GM23248 (cell line): ENCODE measurements around the gene NT5DC1. TPM values are rescaled to one million over a fixed set of nuclear protein-coding genes. Genes with fewer than 3 reads are reported as not detected.
"Not testable (repeated sequence)": the region's sequence is repeated elsewhere in the genome, so short reads cannot be mapped to it uniquely, and the experiment has no call there.

Experiments
- DNase-seq: peaks from one replicate; pipeline ENCODE4 v3.0.0-alpha.2; 2015
- H2AFZ ChIP-seq: fragments of 200-600 bp; sonication (generic); 2 replicates; pipeline ENCODE4 v1.6.1; 2016; ENCODE audit warnings: antibody characterized with exemption
- H3F3A ChIP-seq: fragments of 200-600 bp; sonication (generic); 2 replicates; pipeline ENCODE4 v1.6.1; 2016; ENCODE audit warnings: mild to moderate bottlenecking, antibody characterized with exemption, mixed run types; ENCODE audit not compliant: insufficient read depth
- H3K27ac ChIP-seq: fragments of 200-600 bp; sonication (generic); 2 replicates; pipeline ENCODE4 v1.5.1; 2016; ENCODE audit warnings: mild to moderate bottlenecking
- H3K27me3 ChIP-seq: fragments of 200-600 bp; sonication (generic); replicated peaks from 2 replicates; pipeline ENCODE4 v1.6.1; 2016; ENCODE audit warnings: mild to moderate bottlenecking; ENCODE audit not compliant: insufficient read depth
- H3K36me3 ChIP-seq: fragments of 200-600 bp; sonication (generic); 2 replicates; pipeline ENCODE4 v1.6.1; 2016; ENCODE audit warnings: low read depth, mild to moderate bottlenecking
- H3K4me1 ChIP-seq: fragments of 200-600 bp; sonication (generic); 2 replicates; pipeline ENCODE4 v1.6.1; 2016; ENCODE audit warnings: mild to moderate bottlenecking; ENCODE audit not compliant: insufficient read depth
- H3K4me2 ChIP-seq: fragments of 200-600 bp; sonication (generic); one replicate; pipeline ENCODE4 v1.6.1; 2016; ENCODE audit warnings: mild to moderate bottlenecking; ENCODE audit not compliant: unreplicated experiment
- H3K4me3 ChIP-seq: fragments of 200-600 bp; sonication (generic); 2 replicates; pipeline ENCODE4 v1.5.1; 2016; ENCODE audit warnings: mild to moderate bottlenecking
- H3K79me2 ChIP-seq: fragments of 200-600 bp; sonication (generic); 2 replicates; pipeline ENCODE4 v1.6.1; 2016; ENCODE audit warnings: mild to moderate bottlenecking; ENCODE audit not compliant: insufficient read depth
- H3K9ac ChIP-seq: fragments of 200-600 bp; sonication (generic); 2 replicates; pipeline ENCODE4 v1.6.1; 2016; ENCODE audit warnings: mild to moderate bottlenecking
- H3K9me2 ChIP-seq: fragments of 200-600 bp; sonication (generic); 2 replicates; pipeline ENCODE4 v1.6.1; 2016; ENCODE audit warnings: mixed run types, mild to moderate bottlenecking, moderate library complexity; ENCODE audit not compliant: insufficient read depth
- H3K9me3 ChIP-seq: fragments of 200-600 bp; sonication (generic); one replicate; pipeline ENCODE4 v1.6.1; 2017; ENCODE audit warnings: low read depth
- H4K20me1 ChIP-seq: fragments of 200-600 bp; sonication (generic); 2 replicates; pipeline ENCODE4 v1.6.0; 2016; ENCODE audit not compliant: insufficient read depth
- EZH2 ChIP-seq: fragments of 200-600 bp; sonication (generic); IDR thresholded peaks from 2 replicates; pipeline ENCODE4 v1.6.1; 2018; ENCODE audit warnings: antibody characterized with exemption, mild to moderate bottlenecking; ENCODE audit not compliant: insufficient read depth, poor library complexity, severe bottlenecking
- EZH2phosphoT487 ChIP-seq: fragments of 200-600 bp; sonication (generic); IDR thresholded peaks from 2 replicates; pipeline ENCODE4 v1.6.1; 2018; ENCODE audit warnings: antibody characterized with exemption, moderate library complexity, mild to moderate bottlenecking, low read depth; ENCODE audit not compliant: insufficient read depth
- WGBS, 2 experiments: methylation state at CpG; one replicate each; pipeline ENCODE4 v1.1.6; 2015 to 2017; ENCODE audit warnings: low lambda C conversion rate in 2 of 2, low coverage in 1 of 2; ENCODE audit errors: missing lambda C conversion rate in 2 of 2; 5-methylcytosine and 5-hydroxymethylcytosine counted together
- in situ Hi-C: fragments of 300-500 bp; cut with MboI; formaldehyde crosslinking; loops from 2 replicates; pipeline ENCODE4 v1.15.0; 2020
- polyA plus RNA-seq: library from polyadenylated mRNA; unstranded; fragments of >200 nt; fragmentation: Nextera tagmentation; extraction: Ambion mirVana; gene quantifications from 2 replicates; pipeline ENCODE4 v1.2.1, GENCODE V29; 2016
- total RNA-seq: library from RNA; depleted of rRNA; stranded (reverse); fragments of >200 nt; shearing (Covaris generic); gene quantifications from 2 replicates; pipeline ENCODE4 v1.2.3, GENCODE V29; 2014

Gene NT5DC1
- total and polyA plus RNA-seq, 2 experiments from 2014 or later, result 3.4 to 15.4 TPM

- Histone ChIP-seq H3K79me2 (no peaks in the 10 kb centered on the region), H3K4me1 (no peaks in the 10 kb centered on the region), H3K9ac (no peak overlapping the region), H3K9me2 (no peaks in the 10 kb centered on the region), H3K4me2 (no peak overlapping the region), H3K36me3 (no peaks in the 10 kb centered on the region), H2AFZ (no peak overlapping the region), H4K20me1 (no peaks in the 10 kb centered on the region), H3F3A (no peaks in the 10 kb centered on the region), H3K9me3 (no peaks in the 10 kb centered on the region), H3K27ac (no peak overlapping the region), H3K27me3 (no peaks in the 10 kb centered on the region), H3K4me3 (no peak overlapping the region)
- no peak for DNase-seq
- WGBS, 2 experiments, result 86 to 96% methylated on average over 7 of the region's 7 CpGs
- in situ Hi-C loops, result loop anchor here (10.0 kb wide), 1 partner anchor 79 kb away; no protein-coding TSS in a partner anchor
- TF ChIP-seq EZH2phosphoT487, result no peak
- TF ChIP-seq EZH2, result no peak
Observed at GRCh38 chr6:116094041-116094440, 6.6 kb upstream of the NT5DC1 start.

DNA sequence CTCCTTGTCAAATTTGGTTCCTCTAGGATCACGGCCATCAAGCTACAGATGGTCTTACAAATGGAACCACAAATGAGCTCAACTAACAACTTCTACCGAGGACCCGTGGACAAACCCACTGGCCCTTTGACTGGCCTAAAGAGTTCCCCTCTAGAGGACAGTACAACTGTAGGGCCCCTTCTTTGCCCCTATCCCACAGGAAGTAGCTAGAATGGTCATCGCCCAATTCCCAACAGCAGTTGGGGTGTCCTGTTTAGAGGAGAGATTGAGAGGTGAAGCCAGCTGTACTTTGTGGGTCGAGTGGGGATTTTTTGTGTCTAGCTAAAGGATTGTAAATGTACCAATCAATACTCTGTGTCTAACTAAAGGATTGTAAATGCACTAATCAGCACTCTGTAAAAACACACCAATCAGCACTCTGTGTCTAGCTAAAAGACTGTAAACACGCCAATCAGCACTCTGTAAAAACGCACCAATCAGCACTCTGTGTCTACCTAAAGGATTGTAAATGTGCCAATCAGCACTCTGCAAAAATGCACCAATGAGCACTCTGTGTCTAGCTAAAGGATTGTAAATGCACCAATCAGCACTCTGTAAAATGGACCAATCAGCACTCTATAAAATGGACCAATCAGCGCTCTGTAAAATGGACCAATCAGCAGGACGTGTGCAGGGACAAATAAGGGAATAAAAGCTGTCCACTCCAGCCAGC, 4.4 kb upstream of the NT5DC1 start:
- not testable (repeated sequence) for H3K4me1 ChIP-seq, H3K4me3 ChIP-seq, H3K4me2 ChIP-seq, H3K36me3 ChIP-seq, DNase-seq, H3F3A ChIP-seq, H3K9me3 ChIP-seq, H3K9me2 ChIP-seq, H3K79me2 ChIP-seq, H2AFZ ChIP-seq, H4K20me1 ChIP-seq, H3K27ac ChIP-seq, H3K9ac ChIP-seq, H3K27me3 ChIP-seq
- WGBS, 2 experiments, result 55 to 59% methylated on average over 9 of the region's 9 CpGs
- in situ Hi-C loops, result loop anchor here (10.0 kb wide), 1 partner anchor 81 kb away; no protein-coding TSS in a partner anchor

DNA sequence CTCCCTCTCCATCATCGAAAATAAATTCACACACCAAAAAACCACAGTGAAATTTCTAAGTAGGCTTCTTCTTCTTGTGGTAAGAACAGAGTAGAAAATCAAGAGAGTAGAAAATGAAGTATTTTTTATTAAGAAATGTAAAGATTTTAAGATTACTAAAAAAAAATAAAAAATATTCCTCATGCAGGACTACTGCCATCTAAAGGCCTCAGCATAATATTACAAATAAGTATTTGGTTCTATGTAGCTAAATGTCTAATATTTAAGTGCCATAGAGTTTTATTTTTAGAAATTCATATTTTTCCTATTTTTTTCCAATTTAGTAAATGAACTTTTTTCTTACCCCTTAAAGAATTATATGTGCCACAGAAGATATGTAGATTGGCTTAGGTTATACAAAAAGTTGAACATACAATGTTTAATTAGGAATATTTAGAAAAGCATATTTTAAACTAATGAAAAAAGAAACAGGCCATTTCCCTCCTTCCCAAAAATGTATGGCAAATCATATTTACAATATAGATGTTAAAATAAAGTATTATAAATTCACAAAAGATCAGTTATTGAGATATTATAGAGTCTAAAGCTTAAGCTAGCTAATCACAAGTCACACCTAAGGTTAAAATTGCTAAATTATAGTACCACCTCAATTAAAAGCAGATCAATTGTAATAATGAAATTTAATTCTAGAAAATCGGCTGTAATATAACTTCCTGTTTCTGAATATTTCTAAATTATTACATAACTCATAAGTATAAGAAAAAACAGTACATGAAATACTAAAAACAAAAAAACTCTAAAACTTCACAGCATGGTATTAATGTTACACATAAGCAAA, 3.5 kb upstream of the NT5DC1 start:
- Histone ChIP-seq H3K79me2 (no peaks in the 10 kb centered on the region), H3K27me3 (no peaks in the 10 kb centered on the region), H3K36me3 (no peaks in the 10 kb centered on the region), H3K9me2 (no peaks in the 10 kb centered on the region), H3F3A (peaks cover 14% of the 10 kb centered on the region; the same call in 1 of the 2 replicates), H2AFZ (no peak overlapping the region), H3K27ac (no peak overlapping the region), H4K20me1 (no peaks in the 10 kb centered on the region), H3K4me1 (0 out of 2 replicates have a peak, but pooled peaks cover 5% of the 10 kb centered on the region), H3K4me3 (no peak overlapping the region), H3K4me2 (no peak overlapping the region), H3K9me3 (no peaks in the 10 kb centered on the region), H3K9ac (no peak overlapping the region)
- in situ Hi-C loops, result loop anchor here (10.0 kb wide), 1 partner anchor 82 kb away; no protein-coding TSS in a partner anchor
- WGBS, 2 experiments, result 20 to 34% methylated on average over 2 of the region's 2 CpGs
- peak; percentile 57 for DNase-seq
- no peak for TF ChIP-seq EZH2phosphoT487

DNA sequence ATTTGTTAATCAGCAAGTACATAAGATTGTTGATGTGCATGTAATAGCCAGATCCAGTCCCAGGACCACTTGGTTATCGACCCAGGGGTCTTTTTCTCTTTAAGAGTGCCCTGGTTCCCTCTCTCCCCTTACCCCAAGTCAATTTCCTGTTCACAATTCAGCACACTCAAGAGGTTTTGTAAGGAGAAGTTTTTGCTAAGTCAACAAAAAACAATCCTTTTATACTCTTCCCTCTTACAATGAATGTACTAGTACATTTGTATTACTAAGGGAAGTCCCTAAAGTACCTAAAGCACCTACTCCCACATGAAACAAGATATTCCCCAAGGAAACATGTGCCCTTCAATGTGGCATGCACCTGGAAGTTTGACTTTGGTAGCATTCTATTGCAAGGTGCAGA, 1.6 kb upstream of the NT5DC1 start:
- WGBS, 2 experiments, result 17 to 38% methylated on average over 1 of the region's 1 CpG
- no peak overlapping the region for H3K4me2 ChIP-seq
- no peaks in the 10 kb centered on the region for H3K27me3 ChIP-seq
- H2AFZ ChIP-seq, result no peak overlapping the region
- H3K36me3 ChIP-seq, result no peaks in the 10 kb centered on the region
- no peak for DNase-seq
- H3K9me2 ChIP-seq, result no peaks in the 10 kb centered on the region
- H3K27ac ChIP-seq, result no peak overlapping the region
- no peaks in the 10 kb centered on the region for H3K9me3 ChIP-seq
- H3K79me2 ChIP-seq, result no peaks in the 10 kb centered on the region
- no peaks in the 10 kb centered on the region for H4K20me1 ChIP-seq
- TF ChIP-seq EZH2phosphoT487 (no peak), EZH2 (no peak)
- peaks cover 14% of the 10 kb centered on the region; the same call in 1 of the 2 replicates for H3F3A ChIP-seq
- H3K9ac ChIP-seq, result no peak overlapping the region
- H3K4me1 ChIP-seq, result 0 out of 2 replicates have a peak, but pooled peaks cover 5% of the 10 kb centered on the region
- in situ Hi-C loops, result loop anchor here (10.0 kb wide), 1 partner anchor 84 kb away; no protein-coding TSS in a partner anchor
- H3K4me3 ChIP-seq, result no peak overlapping the region
